HT-29 (cell line): Measurements from ENCODE around the gene PNMA3. TPM values are rescaled to one million over a fixed set of nuclear protein-coding genes. Genes with fewer than 3 reads are reported as not detected.
A peak's percentile ranks its signal among the peaks of the same experiment; 100 is the strongest.
"Not testable (repeated sequence)": the region's sequence is repeated elsewhere in the genome, so short reads cannot be mapped to it uniquely, and the experiment has no call there.

Experiments used
- DNase-seq: peaks from one replicate; pipeline ENCODE4 v3.0.0-alpha.2; 2015; ENCODE audit warnings: low spot score
- total RNA-seq: library from RNA; depleted of rRNA; stranded (reverse); fragments of >200 nt; shearing (Covaris generic); gene quantifications from 2 replicates; pipeline ENCODE4 v1.2.3, GENCODE V29; 2014; rRNA removed

The PNMA3 gene, protein sequence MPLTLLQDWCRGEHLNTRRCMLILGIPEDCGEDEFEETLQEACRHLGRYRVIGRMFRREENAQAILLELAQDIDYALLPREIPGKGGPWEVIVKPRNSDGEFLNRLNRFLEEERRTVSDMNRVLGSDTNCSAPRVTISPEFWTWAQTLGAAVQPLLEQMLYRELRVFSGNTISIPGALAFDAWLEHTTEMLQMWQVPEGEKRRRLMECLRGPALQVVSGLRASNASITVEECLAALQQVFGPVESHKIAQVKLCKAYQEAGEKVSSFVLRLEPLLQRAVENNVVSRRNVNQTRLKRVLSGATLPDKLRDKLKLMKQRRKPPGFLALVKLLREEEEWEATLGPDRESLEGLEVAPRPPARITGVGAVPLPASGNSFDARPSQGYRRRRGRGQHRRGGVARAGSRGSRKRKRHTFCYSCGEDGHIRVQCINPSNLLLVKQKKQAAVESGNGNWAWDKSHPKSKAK
- total RNA-seq = not detected in 2 replicates

GRCh38 chrX:153055871-153056749 is at the start of gene PNMA3:
Gene PNMA3 (plus strand): TSS chrX:153056470. CDS start chrX:153057056, 586 bp downstream.
- no peak for DNase-seq

DNA sequence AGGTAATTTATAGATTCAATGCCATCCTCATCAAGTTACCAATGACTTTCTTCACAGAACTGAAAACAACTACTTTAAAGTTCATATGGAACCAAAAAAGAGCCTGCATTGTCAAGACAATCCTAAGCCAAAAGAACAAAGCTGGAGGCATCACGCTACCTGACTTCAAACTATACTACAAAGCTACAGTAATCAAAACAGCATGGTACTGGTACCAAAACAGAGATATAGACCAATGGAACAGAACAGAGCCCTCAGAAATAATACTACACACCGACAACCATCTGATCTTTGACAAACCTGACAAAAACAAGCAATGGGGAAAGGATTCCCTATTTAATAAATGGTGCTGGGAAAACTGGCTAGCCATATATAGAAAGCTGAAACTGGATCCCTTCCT is 39.1 kb upstream of the PNMA3 start:
- DNase-seq = not testable (repeated sequence)

DNA sequence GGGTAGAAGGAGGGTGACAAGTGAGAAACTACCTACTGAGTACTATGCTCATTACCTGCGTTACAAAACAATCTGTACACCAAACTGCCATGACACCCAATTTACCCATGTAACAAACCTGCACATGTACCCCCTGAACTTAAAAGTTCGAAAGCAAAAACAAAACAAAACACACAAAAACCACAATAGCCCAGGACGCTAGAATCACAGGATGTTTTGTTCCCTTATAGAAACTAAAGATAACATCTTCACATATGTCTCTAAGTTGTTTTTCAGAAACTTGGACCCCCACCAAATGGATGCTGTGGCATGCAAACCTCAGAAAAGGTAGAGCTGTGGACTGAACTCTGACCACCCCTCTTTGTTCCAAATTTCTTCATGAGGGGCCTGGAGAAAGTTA is 37.1 kb upstream of the PNMA3 start:
- DNase-seq = no peak

- DNase-seq = not testable (repeated sequence)
Measured at GRCh38 chrX:153026501-153026900, 29.8 kb upstream of the PNMA3 start.

GRCh38 chrX:153028487-153028886 is 27.8 kb upstream of the PNMA3 start:
- DNase-seq = not testable (repeated sequence)

DNA sequence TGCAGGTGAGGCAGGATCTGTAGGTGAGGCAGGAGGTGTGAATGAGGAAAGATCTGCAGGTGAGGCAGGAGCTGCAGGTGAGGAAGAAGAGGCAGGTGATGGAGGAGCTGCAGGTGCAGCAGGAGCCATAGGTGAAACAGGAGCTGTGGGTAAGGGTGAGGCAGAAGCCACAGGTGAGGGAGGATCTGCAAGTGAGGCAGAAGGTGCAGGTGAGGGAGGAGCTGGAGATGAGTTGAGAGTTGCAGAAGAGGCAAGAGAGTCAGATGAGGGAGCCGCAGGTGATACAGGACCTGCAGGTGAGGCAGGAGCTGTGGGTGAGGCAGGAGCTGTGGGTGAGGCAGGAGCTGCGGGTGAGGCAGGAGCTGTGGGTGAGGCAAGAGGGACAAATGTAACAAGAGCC is 27.1 kb upstream of the PNMA3 start:
- no peak for DNase-seq

DNA sequence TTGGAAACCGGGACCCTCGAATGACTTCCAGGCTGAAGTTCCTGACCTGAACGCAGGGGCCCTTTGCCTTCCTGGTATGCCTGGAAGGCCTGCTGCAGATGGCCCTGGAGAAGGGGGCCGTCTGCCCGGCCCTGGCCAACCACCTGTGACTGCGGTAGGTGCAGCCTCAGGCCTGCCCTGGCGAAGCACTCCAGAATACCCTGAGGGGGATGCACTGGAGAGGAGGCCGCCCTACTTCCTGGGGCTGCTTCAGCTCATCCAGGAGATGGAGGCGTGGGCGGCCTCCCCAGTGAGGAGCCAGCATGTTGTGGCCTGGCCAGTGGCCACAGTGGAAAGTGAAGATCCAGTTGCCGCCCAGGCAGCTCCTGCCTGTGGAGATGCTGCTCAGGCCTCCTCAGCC is 26.4 kb upstream of the PNMA3 start:
- DNase-seq = no peak

- DNase-seq = no peak
Measured at GRCh38 chrX:153030801-153031200, 25.5 kb upstream of the PNMA3 start.

DNA sequence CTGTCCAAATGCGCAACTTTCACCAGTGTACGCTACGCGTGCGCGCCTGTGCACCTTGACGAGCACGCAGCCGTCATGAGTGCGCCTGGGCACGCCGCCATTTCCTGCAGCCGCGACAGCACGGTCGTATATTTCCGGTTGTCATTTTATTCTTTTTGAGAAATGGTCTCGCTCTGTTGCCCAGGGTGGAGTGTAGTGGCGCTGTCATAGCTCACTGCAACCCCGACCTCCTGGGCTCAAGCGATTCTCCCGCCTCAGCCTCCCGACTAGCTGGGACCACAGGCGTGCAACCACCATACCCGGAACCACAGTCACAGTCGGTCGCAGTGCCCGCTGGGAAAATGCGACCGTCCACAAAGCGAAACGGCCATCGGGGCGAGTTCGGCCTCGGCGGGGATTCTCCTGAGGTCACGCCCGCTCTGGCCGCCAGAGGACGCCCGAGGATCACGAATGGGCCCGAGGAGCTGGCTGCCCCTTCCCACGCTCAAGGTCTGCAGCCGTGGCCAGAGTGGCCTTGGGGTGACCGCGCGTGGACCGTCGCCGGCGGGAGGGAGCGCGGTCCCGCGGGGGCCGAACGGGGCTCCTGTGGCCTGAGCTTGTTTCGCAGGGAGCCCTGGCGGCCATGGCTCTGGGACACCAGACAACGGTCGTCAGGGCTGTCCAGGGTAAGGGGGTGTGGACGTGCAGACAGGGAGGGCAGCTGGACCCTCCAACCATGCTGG is 23.7 kb upstream of the PNMA3 start:
- DNase-seq = peak; percentile 57

GRCh38 chrX:153049093-153049492 is 7.2 kb upstream of the PNMA3 start:
- no peak for DNase-seq

- DNase-seq = no peak
Measured at GRCh38 chrX:153052534-153052933, 3.7 kb upstream of the PNMA3 start.

DNA sequence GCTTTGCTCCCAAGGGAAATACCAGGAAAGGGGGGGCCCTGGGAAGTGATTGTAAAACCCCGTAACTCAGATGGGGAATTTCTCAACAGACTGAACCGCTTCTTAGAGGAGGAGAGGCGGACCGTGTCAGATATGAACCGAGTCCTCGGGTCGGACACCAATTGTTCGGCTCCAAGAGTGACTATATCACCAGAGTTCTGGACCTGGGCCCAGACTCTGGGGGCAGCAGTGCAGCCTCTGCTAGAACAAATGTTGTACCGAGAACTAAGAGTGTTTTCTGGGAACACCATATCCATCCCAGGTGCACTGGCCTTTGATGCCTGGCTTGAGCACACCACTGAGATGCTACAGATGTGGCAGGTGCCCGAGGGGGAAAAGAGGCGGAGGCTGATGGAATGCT is 1.0 kb downstream of the PNMA3 start:
- DNase-seq = no peak

GRCh38 chrX:153059191-153060094 is 3.2 kb downstream of the PNMA3 start:
- no peak for DNase-seq

DNA sequence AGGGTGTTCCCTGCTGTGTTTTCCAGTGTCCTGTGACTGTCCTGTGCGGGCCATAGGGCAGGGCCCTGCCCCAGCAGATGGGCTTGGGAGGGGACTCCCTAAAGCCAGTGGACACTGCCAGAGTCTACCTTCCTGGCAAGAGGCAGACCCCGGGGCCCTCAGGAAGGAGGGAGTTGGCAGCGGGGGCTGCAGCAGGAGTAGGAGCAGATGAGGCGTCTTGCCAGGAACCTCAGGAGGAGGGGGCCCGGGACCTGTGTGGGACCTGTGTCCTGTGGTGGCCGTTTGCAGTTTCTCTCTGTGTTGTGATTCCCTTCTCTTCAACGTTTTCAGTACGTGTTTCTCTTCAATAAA is 3.8 kb downstream of the PNMA3 start:
- no peak for DNase-seq

DNA sequence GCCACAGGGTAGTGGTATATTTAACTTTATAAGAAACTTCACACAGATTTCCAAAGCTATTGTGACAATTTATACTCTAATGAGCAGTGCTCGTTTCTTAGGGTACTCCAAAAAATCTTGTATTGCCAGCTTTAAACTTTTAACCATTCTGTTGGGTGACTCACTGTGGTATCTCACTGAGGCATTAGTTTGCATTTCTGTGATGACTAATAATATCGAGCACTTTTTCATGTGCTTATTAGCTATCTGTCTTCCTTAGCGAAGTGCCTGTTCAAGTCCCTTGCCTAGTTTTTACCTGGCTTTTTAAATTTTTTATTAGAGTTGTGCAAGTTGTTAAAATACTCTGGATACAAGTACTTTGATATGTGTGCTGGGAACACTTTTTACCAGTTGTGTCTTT is 5.5 kb downstream of the PNMA3 start:
- DNase-seq = no peak

DNA sequence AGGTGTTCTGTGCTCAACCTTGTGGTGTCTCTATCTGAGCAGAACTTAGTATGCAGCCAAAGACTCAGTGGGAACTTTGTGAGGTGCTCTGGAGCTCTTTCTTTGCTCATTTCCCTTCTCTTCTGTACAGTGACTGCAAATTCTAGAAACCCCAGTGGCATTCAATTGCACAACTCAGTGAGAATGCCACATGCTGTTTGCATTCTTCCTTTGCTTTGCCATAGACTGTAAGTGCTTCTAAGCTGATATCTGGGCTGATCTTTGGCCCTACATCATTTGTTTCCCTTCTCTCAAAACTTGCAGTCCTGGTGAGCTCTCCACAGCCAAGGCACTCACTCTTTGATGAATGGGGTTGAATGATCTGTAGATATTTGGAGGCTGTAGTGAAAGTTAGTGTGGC is 7.0 kb downstream of the PNMA3 start:
- DNase-seq = no peak

DNA sequence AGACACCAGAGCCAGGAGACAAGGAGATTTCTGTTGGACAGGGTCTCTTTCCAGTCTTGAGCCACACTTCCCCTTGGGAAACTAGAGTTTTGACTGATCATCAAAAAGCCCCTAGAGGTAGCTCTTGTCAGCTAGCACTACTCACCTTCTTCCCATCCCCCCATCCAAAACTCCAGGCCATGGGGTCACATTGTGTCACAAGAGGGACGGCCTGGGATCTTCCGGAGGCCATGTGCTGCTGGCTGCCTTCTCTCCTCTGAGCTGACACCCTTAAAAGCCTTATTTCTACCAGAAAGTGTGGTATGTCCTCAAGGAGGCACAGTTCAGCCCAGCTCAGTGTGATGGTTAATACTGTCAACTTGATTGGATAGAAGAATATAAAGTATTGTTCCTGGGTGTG is 7.8 kb downstream of the PNMA3 start:
- DNase-seq = no peak

GRCh38 chrX:153065389-153065788 is 9.1 kb downstream of the PNMA3 start:
- no peak for DNase-seq

GRCh38 chrX:153066402-153066801 is 10.1 kb downstream of the PNMA3 start:
- not testable (repeated sequence) for DNase-seq

DNA sequence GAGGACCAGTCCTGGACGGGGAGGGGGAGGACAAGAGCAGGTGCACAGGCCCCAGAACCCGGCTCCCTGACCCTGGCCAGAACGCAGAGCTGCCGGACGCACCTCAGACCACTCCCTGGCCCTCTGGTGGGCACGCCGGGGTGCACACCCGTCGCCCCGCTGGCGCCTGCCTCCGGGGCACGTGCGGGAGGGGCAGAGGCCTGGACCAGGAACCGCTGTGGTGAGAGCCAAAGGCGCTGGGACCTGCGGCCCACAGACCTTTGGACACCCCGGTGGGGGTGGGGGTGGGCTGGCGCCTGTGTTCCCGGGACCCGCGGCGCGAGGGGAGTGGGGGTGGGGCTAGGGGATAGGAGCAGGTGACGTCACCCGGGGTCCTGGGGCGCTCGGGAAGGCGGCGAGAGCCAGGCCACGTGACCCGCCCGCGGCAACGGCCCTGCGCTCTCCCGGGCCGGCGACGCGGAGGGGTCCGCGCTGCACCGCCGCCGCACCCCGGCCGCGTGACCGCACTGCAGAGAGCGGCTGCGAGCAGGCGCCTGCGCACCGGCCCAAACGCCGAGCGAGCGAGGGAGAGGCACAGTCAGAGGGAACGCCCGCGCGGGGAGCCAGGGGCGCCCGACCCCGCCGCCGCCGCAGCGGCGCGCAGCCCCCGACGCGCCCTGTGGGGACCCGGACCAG is 15.8 kb downstream of the PNMA3 start, which contains the start of gene PNMA6A:
TSS of gene PNMA6A (plus strand) at position 546 of the 675 bp plus-strand sequence. CDS start 609 bp downstream, outside the sequence.
- not testable (repeated sequence) for DNase-seq
